ENCODE data around the gene PACS2. TPM values are rescaled to one million over a fixed set of nuclear protein-coding genes. Genes with fewer than 3 reads are reported as not detected.

PACS2 gene
- total and polyA plus RNA-seq, 4 donors, result 5.1 to 21.9 (median 9.8) TPM

DNA sequence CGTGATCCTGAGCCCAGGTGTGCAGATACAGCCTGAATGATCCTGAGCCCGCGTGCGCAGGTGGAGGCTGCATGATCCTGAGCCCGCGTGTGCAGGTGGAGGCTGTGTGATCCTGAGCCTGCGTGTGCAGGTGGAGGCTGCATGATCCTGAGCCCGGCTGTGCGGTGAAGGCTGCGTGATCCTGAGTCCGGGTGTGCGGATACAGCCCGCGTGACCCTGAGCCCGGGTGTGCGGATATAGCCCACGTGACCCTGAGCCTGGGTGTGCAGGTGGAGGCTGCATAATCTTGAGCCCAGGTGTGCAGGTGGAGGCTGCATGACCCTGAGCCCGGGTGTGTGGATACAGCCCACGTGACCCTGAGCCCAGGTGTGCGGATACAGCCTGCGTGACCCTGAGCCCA lies 34.0 kb upstream of the PACS2 start:
- no peaks in the 10 kb centered on the region for H3K36me3 ChIP-seq (ENCODE audit: control insufficient read depth in 4 of 4, insufficient read depth in 3 of 4, low read depth in 1 of 4, low read length in 3 of 4)
- whole genome bisulfite sequencing, result 97% methylated on average over 21 of the region's 21 CpGs
- H3K4me1 ChIP-seq (ENCODE audit: control insufficient read depth in 4 of 4, insufficient read depth in 4 of 4, low read length in 3 of 4), result peaks cover 5 to 16% (median 13%) of the 10 kb centered on the region in 4 donors
- DNase-seq (ENCODE audit: low spot score), result no peak
- H3K27me3 ChIP-seq (ENCODE audit: control insufficient read depth in 4 of 4, insufficient read depth in 4 of 4, low read length in 3 of 4), result no peaks in the 10 kb centered on the region
- H3K9me3 ChIP-seq (ENCODE audit: control insufficient read depth in 4 of 4, low read length in 3 of 4), result no peaks in the 10 kb centered on the region
- TF ChIP-seq EGR1 (IDR thresholded peaks at IDR 0.05; ENCODE audit: low read depth in 2 of 2) (no peak), RXRA (IDR thresholded peaks at IDR 0.05) (no peak), GABPA (IDR thresholded peaks at IDR 0.05 in 1 of 2, conservative IDR thresholded peaks at IDR 0.05 in 1 of 2) (no peak), CTCF (IDR thresholded peaks at IDR 0.05; ENCODE audit: low read depth, low read length, missing input control) (no peak), FOXA2 (IDR thresholded peaks at IDR 0.05) (no peak), REST (IDR thresholded peaks at IDR 0.05) (no peak), ZBTB33 (IDR thresholded peaks at IDR 0.05) (no peak), JUND (IDR thresholded peaks at IDR 0.05) (no peak), NR2F2 (IDR thresholded peaks at IDR 0.05) (no peak), RAD21 (IDR thresholded peaks at IDR 0.05) (no peak), SP1 (IDR thresholded peaks at IDR 0.05) (no peak), FOXA1 (IDR thresholded peaks at IDR 0.05) (no peak), HNF4G (IDR thresholded peaks at IDR 0.05) (no peak), TAF1 (conservative IDR thresholded peaks at IDR 0.05) (no peak), HNF4A (conservative IDR thresholded peaks at IDR 0.05) (no peak), YY1 (IDR thresholded peaks at IDR 0.05) (no peak)
- TF ChIP-seq, protein P1, sequence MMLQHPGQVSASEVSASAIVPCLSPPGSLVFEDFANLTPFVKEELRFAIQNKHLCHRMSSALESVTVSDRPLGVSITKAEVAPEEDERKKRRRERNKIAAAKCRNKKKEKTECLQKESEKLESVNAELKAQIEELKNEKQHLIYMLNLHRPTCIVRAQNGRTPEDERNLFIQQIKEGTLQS (IDR thresholded peaks at IDR 0.05), result no peak
- TF ChIP-seq, protein P2, sequence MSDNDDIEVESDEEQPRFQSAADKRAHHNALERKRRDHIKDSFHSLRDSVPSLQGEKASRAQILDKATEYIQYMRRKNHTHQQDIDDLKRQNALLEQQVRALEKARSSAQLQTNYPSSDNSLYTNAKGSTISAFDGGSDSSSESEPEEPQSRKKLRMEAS (IDR thresholded peaks at IDR 0.05), result no peak
- H3K4me3 ChIP-seq (ENCODE audit: low read depth in 1 of 3, low read length in 3 of 3), result no peak overlapping the region
- H3K9ac ChIP-seq (ENCODE audit: low read depth in 1 of 2, low read length in 2 of 2), result no peak overlapping the region
- no peak overlapping the region for H3K27ac ChIP-seq (ENCODE audit: low read depth in 1 of 2, low read length in 2 of 2)
